A673 (cell line): Measurements from ENCODE around the gene CCDC33. TPM values are rescaled to one million over a fixed set of nuclear protein-coding genes. Genes with fewer than 3 reads are reported as not detected.

Experiments
- BruUV-seq: library from RNA; stranded (reverse); fragments of 400-500 nt; replicated peaks from 2 replicates; lab custom pipeline; 2021; lab: Mats Ljungman, UMichigan
- CTCF ChIA-PET: fragments of 300-600 bp; sonication (Branson Sonifier 250); formaldehyde crosslinking; loops from one replicate; lab custom pipeline; 2022; ENCODE audit warnings: antibody characterized with exemption; lab: Charles Lee
- POLR2A ChIA-PET: fragments of 300-600 bp; sonication (Branson Sonifier 250); formaldehyde crosslinking; loops from one replicate; lab custom pipeline; 2022; ENCODE audit warnings: antibody characterized with exemption; ENCODE audit not compliant: low non-redundant PET; lab: Charles Lee
- DNase-seq: peaks from one replicate; pipeline ENCODE4 v3.0.0-alpha.2; 2015; ENCODE audit warnings: low spot score
- H3K27ac ChIP-seq: fragments of 200-600 bp; sonication (generic); 2 replicates; pipeline ENCODE4 v1.5.1; 2016; ENCODE audit warnings: mixed run types, low read depth, mild to moderate bottlenecking, mixed read lengths, antibody characterized with exemption, low read length; ENCODE audit not compliant: poor library complexity, severe bottlenecking
- H3K27me3 ChIP-seq: fragments of 200-600 bp; sonication (generic); replicated peaks from 2 replicates; pipeline ENCODE4 v1.6.1; 2017; ENCODE audit warnings: mixed run types, low read depth, mild to moderate bottlenecking, mixed read lengths, antibody characterized with exemption, low read length; ENCODE audit not compliant: insufficient read depth, poor library complexity
- H3K36me3 ChIP-seq: fragments of 200-600 bp; sonication (generic); 2 replicates; pipeline ENCODE4 v1.6.1; 2016; ENCODE audit warnings: mixed run types, mild to moderate bottlenecking, mixed read lengths, antibody characterized with exemption, low read length; ENCODE audit not compliant: insufficient read depth, poor library complexity, severe bottlenecking
- H3K4me1 ChIP-seq: fragments of 200-600 bp; sonication (generic); 2 replicates; pipeline ENCODE4 v1.6.1; 2017; ENCODE audit warnings: mixed run types, mild to moderate bottlenecking, mixed read lengths, antibody characterized with exemption, low read length; ENCODE audit not compliant: insufficient read depth, poor library complexity, severe bottlenecking
- H3K4me3 ChIP-seq: fragments of 200-600 bp; sonication (generic); 2 replicates; pipeline ENCODE4 v1.5.1; 2016; ENCODE audit warnings: low read depth, mixed run types, mild to moderate bottlenecking, mixed read lengths, low read length; ENCODE audit not compliant: poor library complexity, severe bottlenecking
- H3K9me3 ChIP-seq: fragments of 200-600 bp; sonication (generic); 2 replicates; pipeline ENCODE4 v1.6.1; 2016; ENCODE audit warnings: mixed run types, low read depth, mild to moderate bottlenecking, mixed read lengths, antibody characterized with exemption, low read length; ENCODE audit not compliant: poor library complexity, severe bottlenecking
- CTCF ChIP-seq: fragments of 300-800, 200-600 bp; sonication (generic); conservative IDR thresholded peaks from 2 replicates; pipeline ENCODE4 v1.5.1; 2017; ENCODE audit warnings: low read depth, mild to moderate bottlenecking, antibody characterized with exemption, low read length, moderate library complexity, mixed read lengths
- EZH2 ChIP-seq: fragments of 200-600 bp; sonication (generic); IDR thresholded peaks from 2 replicates; pipeline ENCODE4 v1.6.1; 2017; ENCODE audit warnings: borderline replicate concordance, low read depth, mild to moderate bottlenecking, mixed read lengths, antibody characterized with exemption, low read length; ENCODE audit not compliant: poor library complexity, severe bottlenecking
- intact Hi-C: fragments of 100-400 bp; cut with micrococcal nuclease; formaldehyde crosslinking; loops from one replicate; pipeline ENCODE4 v1.10.0; 2022; ENCODE audit not compliant: unreplicated experiment
- total RNA-seq: library from RNA; stranded (reverse); gene quantifications from 2 replicates; pipeline ENCODE4 v1.2.3, GENCODE V29; 2021

CCDC33 gene
- total RNA-seq, 1 experiment from 2014 or later = not detected

- H3K4me1 ChIP-seq = no peaks in the 10 kb centered on the region
- H3K27me3 ChIP-seq = no peaks in the 10 kb centered on the region
- H3K27ac ChIP-seq = no peak overlapping the region
- no TSS peak for BruUV-seq
- intact Hi-C loops = no loop called here
- H3K4me3 ChIP-seq = no peak overlapping the region
- TF ChIP-seq CTCF (no peak), EZH2 (no peak)
- no peaks in the 10 kb centered on the region for H3K36me3 ChIP-seq
- DNase-seq = peak; percentile 60
- ChIA-PET POLR2A (no interaction called here), CTCF (no interaction called here)
- H3K9me3 ChIP-seq = no peaks in the 10 kb centered on the region
Measured at GRCh38 chr15:74275957-74276356, 39.8 kb downstream of the CCDC33 start.

DNA sequence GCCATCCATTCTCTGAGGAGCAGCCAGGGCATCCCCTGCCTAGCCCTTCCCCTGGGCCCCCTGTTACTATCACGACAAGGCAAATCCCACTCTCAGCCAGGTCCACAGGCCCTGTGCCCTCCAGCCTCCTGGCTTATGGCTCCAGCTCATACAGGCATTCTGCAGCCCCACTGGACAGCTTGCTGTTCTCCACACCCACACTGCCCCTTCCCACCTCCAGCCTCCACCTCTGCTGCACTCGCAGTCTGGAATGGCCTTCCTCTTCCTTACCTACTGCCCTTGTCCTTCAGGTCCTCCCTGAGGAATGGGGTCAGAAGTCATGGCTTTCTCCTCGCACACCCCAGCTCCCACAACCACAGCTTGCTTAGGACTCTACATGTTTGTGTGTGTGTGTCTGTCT, 40.4 kb downstream of the CCDC33 start:
- Histone ChIP-seq H3K36me3 (no peaks in the 10 kb centered on the region), H3K4me1 (no peaks in the 10 kb centered on the region), H3K9me3 (no peaks in the 10 kb centered on the region), H3K27me3 (no peaks in the 10 kb centered on the region), H3K4me3 (no peak overlapping the region), H3K27ac (no peak overlapping the region)
- DNase-seq = no peak
- TF ChIP-seq CTCF (no peak), EZH2 (no peak)
- ChIA-PET POLR2A (no interaction called here), CTCF (no interaction called here)
- intact Hi-C loops = no loop called here
- no TSS peak for BruUV-seq

GRCh38 chr15:74277242-74277810, 41.2 kb downstream of the CCDC33 start:
- no peak for DNase-seq
- H3K27ac ChIP-seq = no peak overlapping the region
- no TSS peak for BruUV-seq
- H3K4me3 ChIP-seq = no peak overlapping the region
- ChIA-PET CTCF (no interaction called here), POLR2A (no interaction called here)
- intact Hi-C loops = no loop called here
- H3K4me1 ChIP-seq = no peaks in the 10 kb centered on the region
- no peaks in the 10 kb centered on the region for H3K36me3 ChIP-seq
- no peaks in the 10 kb centered on the region for H3K27me3 ChIP-seq
- no peaks in the 10 kb centered on the region for H3K9me3 ChIP-seq
- no peak for TF ChIP-seq CTCF
